Neural progenitor cell (in vitro differentiated cells): ENCODE measurements around the gene LMTK2.

Experiments used
- EZH2 ChIP-seq: fragments of 200-600 bp; sonication (generic); IDR thresholded peaks from 2 replicates; pipeline ENCODE4 v1.6.1; 2017; ENCODE audit warnings: antibody characterized with exemption, mild to moderate bottlenecking, moderate library complexity
- TF ChIP-seq, protein P1 (sequence below): fragments of 200-600 bp; sonication (generic); IDR thresholded peaks from 2 replicates; pipeline ENCODE4 v1.5.1; 2017; ENCODE audit warnings: antibody characterized with exemption, mild to moderate bottlenecking

DNA sequence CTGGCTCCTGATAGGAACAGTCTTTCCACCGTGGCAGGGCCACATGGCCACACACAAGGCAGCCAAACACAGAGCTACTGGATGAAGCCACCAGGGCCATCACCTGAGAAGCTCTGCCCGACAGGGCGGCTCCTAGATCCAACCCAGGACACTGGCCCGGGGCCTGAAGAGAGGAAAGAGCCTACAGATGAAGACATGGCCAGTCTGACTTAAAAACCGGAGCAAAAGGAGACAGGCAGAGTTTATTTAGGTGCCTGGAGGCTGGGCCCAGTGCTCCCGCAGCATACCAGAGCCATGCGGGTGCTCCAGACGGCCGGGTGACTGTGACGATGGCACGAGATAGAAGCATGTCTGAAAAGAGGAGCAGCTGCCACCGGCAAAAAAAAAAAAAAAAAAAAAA is 141.5 kb downstream of the LMTK2 start:
- TF ChIP-seq, protein P1, sequence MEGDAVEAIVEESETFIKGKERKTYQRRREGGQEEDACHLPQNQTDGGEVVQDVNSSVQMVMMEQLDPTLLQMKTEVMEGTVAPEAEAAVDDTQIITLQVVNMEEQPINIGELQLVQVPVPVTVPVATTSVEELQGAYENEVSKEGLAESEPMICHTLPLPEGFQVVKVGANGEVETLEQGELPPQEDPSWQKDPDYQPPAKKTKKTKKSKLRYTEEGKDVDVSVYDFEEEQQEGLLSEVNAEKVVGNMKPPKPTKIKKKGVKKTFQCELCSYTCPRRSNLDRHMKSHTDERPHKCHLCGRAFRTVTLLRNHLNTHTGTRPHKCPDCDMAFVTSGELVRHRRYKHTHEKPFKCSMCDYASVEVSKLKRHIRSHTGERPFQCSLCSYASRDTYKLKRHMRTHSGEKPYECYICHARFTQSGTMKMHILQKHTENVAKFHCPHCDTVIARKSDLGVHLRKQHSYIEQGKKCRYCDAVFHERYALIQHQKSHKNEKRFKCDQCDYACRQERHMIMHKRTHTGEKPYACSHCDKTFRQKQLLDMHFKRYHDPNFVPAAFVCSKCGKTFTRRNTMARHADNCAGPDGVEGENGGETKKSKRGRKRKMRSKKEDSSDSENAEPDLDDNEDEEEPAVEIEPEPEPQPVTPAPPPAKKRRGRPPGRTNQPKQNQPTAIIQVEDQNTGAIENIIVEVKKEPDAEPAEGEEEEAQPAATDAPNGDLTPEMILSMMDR = no peak
- no peak for TF ChIP-seq EZH2
